Endodermal cell (in vitro differentiated cells): ENCODE measurements around the gene ZNF672. TPM values are rescaled to one million over a fixed set of nuclear protein-coding genes. Genes with fewer than 3 reads are reported as not detected.
"Not testable (repeated sequence)": the region's sequence is repeated elsewhere in the genome, so short reads cannot be mapped to it uniquely, and the experiment has no call there.

ENCODE experiments used
- DNase-seq: peaks from one replicate; pipeline ENCODE4 v3.0.0-alpha.2; 2017
- H3K27ac ChIP-seq: 2 replicates; pipeline ENCODE4 v1.5.1; 2013; ENCODE audit warnings: mild to moderate bottlenecking, low read depth, low read length, moderate library complexity
- H3K27me3 ChIP-seq: 2 replicates; pipeline ENCODE4 v1.6.1; 2013; ENCODE audit warnings: mild to moderate bottlenecking, low read length, moderate library complexity; ENCODE audit not compliant: insufficient read depth, control insufficient read depth, poor library complexity, severe bottlenecking
- H3K36me3 ChIP-seq: 2 replicates; pipeline ENCODE4 v1.7.0; 2013; ENCODE audit warnings: mild to moderate bottlenecking, low read length, moderate library complexity; ENCODE audit not compliant: control insufficient read depth, insufficient read depth
- H3K4me1 ChIP-seq: one replicate; pipeline ENCODE4 v1.7.0; 2013; ENCODE audit warnings: low read length; ENCODE audit not compliant: control insufficient read depth, insufficient read depth
- H3K4me3 ChIP-seq: 2 replicates; pipeline ENCODE4 v1.5.1; 2013; ENCODE audit warnings: mild to moderate bottlenecking, low read length, moderate library complexity
- H3K9ac ChIP-seq: 2 replicates; pipeline ENCODE4 v1.6.1; 2013; ENCODE audit warnings: mild to moderate bottlenecking, low read length, moderate library complexity; ENCODE audit not compliant: poor library complexity, severe bottlenecking; ENCODE audit errors: extremely low read depth
- H3K9me3 ChIP-seq: 2 replicates; pipeline ENCODE4 v1.6.1; 2013; ENCODE audit warnings: mild to moderate bottlenecking, low read length, moderate library complexity; ENCODE audit not compliant: control insufficient read depth
- H3K27ac Mint-ChIP-seq: 2 replicates; pipeline ENCODE4 v1.8.0; 2020; ENCODE audit warnings: mixed read lengths
- H3K27me3 Mint-ChIP-seq: 2 replicates; pipeline ENCODE4 v1.8.0; 2021; ENCODE audit warnings: mild to moderate bottlenecking, mixed read lengths; ENCODE audit not compliant: insufficient read depth
- H3K36me3 Mint-ChIP-seq: 2 replicates; pipeline ENCODE4 v1.8.0; 2020; ENCODE audit warnings: low read depth, mixed read lengths
- H3K4me1 Mint-ChIP-seq: 2 replicates; pipeline ENCODE4 v1.8.0; 2020; ENCODE audit warnings: mixed read lengths
- H3K4me3 Mint-ChIP-seq: 2 replicates; pipeline ENCODE4 v1.8.0; 2020; ENCODE audit warnings: mild to moderate bottlenecking, moderate library complexity, mixed read lengths
- H3K9me3 Mint-ChIP-seq: 2 replicates; pipeline ENCODE4 v1.8.0; 2020; ENCODE audit warnings: mild to moderate bottlenecking, mixed read lengths
- WGBS, 2 experiments: methylation state at CpG; one replicate each; pipeline versions ENCODE4 v1.1.5 to v1.1.7; 2013; ENCODE audit warnings: missing lambda C conversion rate in 2 of 2, mixed read lengths in 1 of 2; ENCODE audit not compliant: insufficient coverage in 1 of 2, insufficient read length in 1 of 2; 5-methylcytosine and 5-hydroxymethylcytosine counted together
- total RNA-seq, 2 donors: library from RNA; stranded (reverse); fragmentation: NEBNext Ultra II Directional in 1 of 2; extraction: Animal tissue kit (Norgen Biotek cat#: 25700) in 1 of 2; gene quantifications; 2 replicates in 1 of 2; 3 replicates in 1 of 2; pipeline ENCODE4 v1.2.1, GENCODE V29; 2021
- TF ChIP-seq, protein P1 (sequence below): fragments of 200-600 bp; sonication (generic); conservative IDR thresholded peaks from 2 replicates; pipeline ENCODE4 v1.5.0; 2021; ENCODE audit warnings: antibody characterized with exemption, mild to moderate bottlenecking

ZNF672 gene
- total RNA-seq, 2 donors from 2014 or later, result 33.6 to 40.5 TPM

DNA sequence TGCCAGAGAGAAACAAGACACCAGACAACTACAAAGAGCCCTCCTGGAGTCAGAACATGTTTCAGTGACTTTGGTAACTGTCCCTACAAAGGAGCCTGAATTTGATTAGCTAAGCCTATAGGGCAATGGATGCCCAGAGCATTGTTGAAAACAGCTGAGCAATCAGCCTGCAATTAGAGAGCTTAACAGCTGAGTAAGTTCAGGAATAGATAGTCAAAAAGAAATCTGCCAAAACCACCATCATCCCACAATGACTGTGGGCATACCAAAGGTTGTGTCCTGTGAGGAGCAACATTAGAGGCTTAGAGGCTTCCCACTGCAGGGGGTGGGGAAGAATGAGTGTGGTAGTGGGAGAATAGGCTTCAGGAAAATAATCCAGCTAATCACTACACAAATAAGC, 44.4 kb upstream of the ZNF672 start:
- Histone ChIP-seq H3K9me3 (peaks cover 54% of the 10 kb centered on the region), H3K27ac (no peak overlapping the region), H3K4me1 (no peaks in the 10 kb centered on the region), H3K4me3 (no peak overlapping the region), H3K27me3 (no peaks in the 10 kb centered on the region), H3K36me3 (no peaks in the 10 kb centered on the region), H3K9ac (no peak overlapping the region)
- TF ChIP-seq, protein P1, sequence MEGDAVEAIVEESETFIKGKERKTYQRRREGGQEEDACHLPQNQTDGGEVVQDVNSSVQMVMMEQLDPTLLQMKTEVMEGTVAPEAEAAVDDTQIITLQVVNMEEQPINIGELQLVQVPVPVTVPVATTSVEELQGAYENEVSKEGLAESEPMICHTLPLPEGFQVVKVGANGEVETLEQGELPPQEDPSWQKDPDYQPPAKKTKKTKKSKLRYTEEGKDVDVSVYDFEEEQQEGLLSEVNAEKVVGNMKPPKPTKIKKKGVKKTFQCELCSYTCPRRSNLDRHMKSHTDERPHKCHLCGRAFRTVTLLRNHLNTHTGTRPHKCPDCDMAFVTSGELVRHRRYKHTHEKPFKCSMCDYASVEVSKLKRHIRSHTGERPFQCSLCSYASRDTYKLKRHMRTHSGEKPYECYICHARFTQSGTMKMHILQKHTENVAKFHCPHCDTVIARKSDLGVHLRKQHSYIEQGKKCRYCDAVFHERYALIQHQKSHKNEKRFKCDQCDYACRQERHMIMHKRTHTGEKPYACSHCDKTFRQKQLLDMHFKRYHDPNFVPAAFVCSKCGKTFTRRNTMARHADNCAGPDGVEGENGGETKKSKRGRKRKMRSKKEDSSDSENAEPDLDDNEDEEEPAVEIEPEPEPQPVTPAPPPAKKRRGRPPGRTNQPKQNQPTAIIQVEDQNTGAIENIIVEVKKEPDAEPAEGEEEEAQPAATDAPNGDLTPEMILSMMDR, result no peak
- Mint-ChIP-seq H3K9me3 (peaks cover 86% of the 10 kb centered on the region), H3K27me3 (no peaks in the 10 kb centered on the region), H3K4me3 (no peak overlapping the region), H3K27ac (no peak overlapping the region), H3K4me1 (no peaks in the 10 kb centered on the region), H3K36me3 (no peaks in the 10 kb centered on the region)
- DNase-seq, result no peak

DNA sequence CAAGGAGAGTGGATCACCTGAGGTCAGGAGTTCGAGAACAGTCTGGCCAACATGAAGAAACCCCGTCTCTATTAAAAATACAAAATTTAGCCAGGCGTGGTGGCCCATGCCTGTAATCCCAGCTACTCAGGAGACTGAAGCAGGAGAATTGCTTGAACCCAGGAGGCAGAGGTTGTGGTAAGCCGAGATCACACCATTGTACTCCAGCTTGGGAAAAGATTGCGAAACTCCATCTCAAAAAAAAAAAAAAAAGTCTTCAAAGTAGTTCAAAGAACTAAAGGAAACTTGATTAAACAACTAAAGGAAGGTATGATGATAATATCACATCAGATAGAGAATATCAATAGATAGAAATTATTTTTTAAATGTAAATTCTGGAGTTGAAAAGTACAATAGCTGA, 43.4 kb upstream of the ZNF672 start:
- H3K9ac ChIP-seq, H3K27ac Mint-ChIP-seq, H3K27ac ChIP-seq, H3K4me1 ChIP-seq, DNase-seq, H3K4me3 ChIP-seq, H3K4me3 Mint-ChIP-seq, H3K27me3 ChIP-seq, H3K36me3 Mint-ChIP-seq, H3K4me1 Mint-ChIP-seq, H3K27me3 Mint-ChIP-seq, H3K36me3 ChIP-seq: not testable (repeated sequence)
- 69 to 76% methylated on average over 3 to 5 of the region's 5 CpGs for WGBS, 2 experiments
- H3K9me3 ChIP-seq, result peaks cover 53% of the 10 kb centered on the region
- H3K9me3 Mint-ChIP-seq, result peaks cover 88% of the 10 kb centered on the region

DNA sequence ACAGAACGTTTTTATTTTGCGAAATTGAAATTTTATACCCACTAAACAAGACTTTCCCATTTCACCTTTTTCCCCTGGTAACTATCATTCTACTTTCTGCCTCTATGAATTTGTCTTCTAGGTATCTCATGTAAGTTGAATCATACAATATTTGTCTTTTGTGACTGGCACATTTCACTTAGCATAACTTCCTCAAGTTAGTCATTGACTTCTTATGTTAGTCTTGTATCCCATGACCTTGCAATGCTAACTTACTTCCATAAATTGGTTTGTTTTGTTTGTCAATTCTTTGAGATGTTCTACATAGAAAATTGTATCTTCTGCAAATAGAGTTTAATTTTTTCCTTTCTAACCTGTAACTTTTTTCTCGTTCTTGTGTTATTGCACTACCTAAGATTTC, 39.2 kb upstream of the ZNF672 start:
- Mint-ChIP-seq H3K27ac (no peak overlapping the region), H3K4me3 (no peak overlapping the region), H3K9me3 (peaks cover 78% of the 10 kb centered on the region), H3K4me1 (no peaks in the 10 kb centered on the region), H3K27me3 (no peaks in the 10 kb centered on the region), H3K36me3 (peaks cover 1% of the 10 kb centered on the region)
- DNase-seq, result no peak
- H3K4me1 ChIP-seq, result no peaks in the 10 kb centered on the region
- TF ChIP-seq, protein P1, result no peak
- no peak overlapping the region for H3K4me3 ChIP-seq
- no peak overlapping the region for H3K9ac ChIP-seq
- no peaks in the 10 kb centered on the region for H3K27me3 ChIP-seq
- H3K36me3 ChIP-seq, result no peaks in the 10 kb centered on the region
- WGBS, 2 experiments, result 65% methylated on average over 3 of the region's 3 CpGs; no CpG with 5 or more reads in 1 of the 2 experiments
- peaks cover 49% of the 10 kb centered on the region for H3K9me3 ChIP-seq
- H3K27ac ChIP-seq, result no peak overlapping the region

DNA sequence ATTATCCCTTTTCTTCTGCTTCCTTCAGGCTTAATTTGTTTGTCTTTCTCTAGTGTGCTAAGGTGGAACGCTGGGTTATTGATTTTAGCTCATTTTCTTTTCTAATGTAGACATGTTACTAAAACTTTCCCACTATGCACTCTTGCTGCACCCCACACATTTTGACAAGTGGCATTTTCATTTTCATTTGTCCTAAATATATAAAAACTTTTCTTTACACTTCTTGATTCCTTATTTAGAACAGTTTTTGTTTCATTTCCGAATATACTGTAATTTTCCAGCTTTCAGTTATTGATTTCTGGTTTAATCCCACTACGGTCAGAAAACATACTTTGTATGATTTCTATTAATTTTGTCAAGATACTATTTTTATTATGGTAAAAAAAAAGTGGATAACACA, 37.6 kb upstream of the ZNF672 start:
- H3K4me1 Mint-ChIP-seq, result no peaks in the 10 kb centered on the region
- Histone ChIP-seq H3K4me3 (no peak overlapping the region), H3K9me3 (peaks cover 35% of the 10 kb centered on the region), H3K27me3 (no peaks in the 10 kb centered on the region), H3K27ac (no peak overlapping the region), H3K9ac (no peak overlapping the region), H3K4me1 (no peaks in the 10 kb centered on the region), H3K36me3 (no peaks in the 10 kb centered on the region)
- peaks cover 79% of the 10 kb centered on the region for H3K9me3 Mint-ChIP-seq
- no peaks in the 10 kb centered on the region for H3K27me3 Mint-ChIP-seq
- H3K36me3 Mint-ChIP-seq, result peaks cover 2% of the 10 kb centered on the region
- H3K27ac Mint-ChIP-seq, result no peak overlapping the region
- no peak overlapping the region for H3K4me3 Mint-ChIP-seq
- no peak for DNase-seq
- TF ChIP-seq, protein P1, result no peak
- WGBS, 2 experiments, result 79% methylated on average over 2 of the region's 3 CpGs; no CpG with 5 or more reads in 1 of the 2 experiments
